NT2/D1 (cell line): ENCODE data around the gene KCNG2.

Source experiments
- DNase-seq: peaks from one replicate; pipeline ENCODE4 v3.0.0-alpha.2; 2011; ENCODE audit warnings: low read depth, low spot score
- H3K27me3 ChIP-seq: 2 replicates; pipeline ENCODE4 v1.6.0; 2011; ENCODE audit warnings: mild to moderate bottlenecking; ENCODE audit not compliant: insufficient read length, insufficient read depth
- H3K36me3 ChIP-seq: 2 replicates; pipeline ENCODE4 v1.6.1; 2011; ENCODE audit warnings: mild to moderate bottlenecking, low read length, mixed read lengths; ENCODE audit not compliant: insufficient read depth, insufficient read length
- H3K4me1 ChIP-seq: 2 replicates; pipeline ENCODE4 v1.5.1; 2011; ENCODE audit not compliant: insufficient read depth, insufficient read length
- H3K4me3 ChIP-seq: 2 replicates; pipeline ENCODE4 v1.5.1; 2011; ENCODE audit warnings: low read depth; ENCODE audit not compliant: insufficient read length
- H3K9ac ChIP-seq: 2 replicates; pipeline ENCODE4 v1.6.0; 2011; ENCODE audit warnings: low read depth; ENCODE audit not compliant: insufficient read length
- H3K9me3 ChIP-seq: 2 replicates; pipeline ENCODE4 v1.5.1; 2011; ENCODE audit warnings: mild to moderate bottlenecking, low read length; ENCODE audit not compliant: insufficient read depth
- SUZ12 ChIP-seq: IDR thresholded peaks from 2 replicates; pipeline ENCODE4 v1.6.1; 2011; ENCODE audit not compliant: insufficient read length, insufficient read depth; ENCODE audit errors: extremely low read depth
- YY1 ChIP-seq: IDR thresholded peaks from 2 replicates; pipeline ENCODE4 v1.6.1; 2011; ENCODE audit not compliant: insufficient read length, insufficient read depth
- ZNF274 ChIP-seq: IDR thresholded peaks from 2 replicates; pipeline ENCODE4 v1.6.1; 2011; ENCODE audit warnings: mild to moderate bottlenecking, low read depth, low read length

KCNG2 gene

GRCh38 chr18:79819064-79819967, 21.6 kb downstream of the KCNG2 start:
- TF ChIP-seq YY1 (no peak), ZNF274 (no peak), SUZ12 (no peak)
- H3K36me3 ChIP-seq: no peaks in the 10 kb centered on the region
- peaks cover 5% of the 10 kb centered on the region for H3K4me1 ChIP-seq
- H3K9ac ChIP-seq: no peak overlapping the region
- DNase-seq: no peak
- no peaks in the 10 kb centered on the region for H3K9me3 ChIP-seq
- H3K4me3 ChIP-seq: no peak overlapping the region
- no peaks in the 10 kb centered on the region for H3K27me3 ChIP-seq

- DNase-seq: no peak
- Histone ChIP-seq H3K27me3 (no peaks in the 10 kb centered on the region), H3K9me3 (no peaks in the 10 kb centered on the region), H3K9ac (no peak overlapping the region), H3K4me1 (peaks cover 5% of the 10 kb centered on the region), H3K36me3 (no peaks in the 10 kb centered on the region), H3K4me3 (no peak overlapping the region)
- TF ChIP-seq YY1: no peak
- TF ChIP-seq SUZ12: no peak
Observed at GRCh38 chr18:79819968-79820351, 22.2 kb downstream of the KCNG2 start.

- Histone ChIP-seq H3K27me3 (no peaks in the 10 kb centered on the region), H3K9ac (no peak overlapping the region), H3K9me3 (no peaks in the 10 kb centered on the region), H3K36me3 (no peaks in the 10 kb centered on the region), H3K4me3 (no peak overlapping the region), H3K4me1 (peaks cover under 1% of the 10 kb centered on the region)
- DNase-seq: no peak
- no peak for TF ChIP-seq SUZ12
- no peak for TF ChIP-seq ZNF274
- TF ChIP-seq YY1: no peak
Observed at GRCh38 chr18:79823120-79823519, 25.4 kb downstream of the KCNG2 start.

- H3K4me1 ChIP-seq: no peaks in the 10 kb centered on the region
- H3K9me3 ChIP-seq: no peaks in the 10 kb centered on the region
- DNase-seq: no peak
- H3K36me3 ChIP-seq: no peaks in the 10 kb centered on the region
- no peak overlapping the region for H3K4me3 ChIP-seq
- no peak overlapping the region for H3K9ac ChIP-seq
- H3K27me3 ChIP-seq: no peaks in the 10 kb centered on the region
- TF ChIP-seq SUZ12 (no peak), ZNF274 (no peak), YY1 (no peak)
Observed at GRCh38 chr18:79825913-79826312, 28.2 kb downstream of the KCNG2 start.

GRCh38 chr18:79826966-79827365, 29.2 kb downstream of the KCNG2 start:
- H3K27me3 ChIP-seq: no peaks in the 10 kb centered on the region
- H3K9me3 ChIP-seq: no peaks in the 10 kb centered on the region
- DNase-seq: no peak
- TF ChIP-seq ZNF274: no peak
- no peak for TF ChIP-seq SUZ12
- TF ChIP-seq YY1: no peak
- H3K4me1 ChIP-seq: no peaks in the 10 kb centered on the region
- no peaks in the 10 kb centered on the region for H3K36me3 ChIP-seq
- H3K9ac ChIP-seq: no peak overlapping the region
- H3K4me3 ChIP-seq: no peak overlapping the region

- H3K27me3 ChIP-seq: no peaks in the 10 kb centered on the region
- no peaks in the 10 kb centered on the region for H3K36me3 ChIP-seq
- H3K4me1 ChIP-seq: no peaks in the 10 kb centered on the region
- no peak overlapping the region for H3K4me3 ChIP-seq
- no peak for DNase-seq
- no peak overlapping the region for H3K9ac ChIP-seq
- H3K9me3 ChIP-seq: no peaks in the 10 kb centered on the region
- TF ChIP-seq ZNF274: no peak
- TF ChIP-seq SUZ12: no peak
Observed at GRCh38 chr18:79828258-79828657, 30.5 kb downstream of the KCNG2 start.

- no peaks in the 10 kb centered on the region for H3K27me3 ChIP-seq
- no peak for DNase-seq
- no peaks in the 10 kb centered on the region for H3K4me1 ChIP-seq
- H3K36me3 ChIP-seq: no peaks in the 10 kb centered on the region
- no peaks in the 10 kb centered on the region for H3K9me3 ChIP-seq
- TF ChIP-seq SUZ12: no peak
- no peak for TF ChIP-seq YY1
- TF ChIP-seq ZNF274: no peak
- H3K9ac ChIP-seq: no peak overlapping the region
- no peak overlapping the region for H3K4me3 ChIP-seq
Observed at GRCh38 chr18:79829136-79829854, 31.6 kb downstream of the KCNG2 start.
